ENCODE results near the gene RYR2.
A peak's percentile ranks its signal among the peaks of the same experiment; 100 is the strongest.

The RYR2 gene

GRCh38 chr1:237873487-237874211 is 831.7 kb downstream of the RYR2 start:
- H3K27ac ChIP-seq = peak overlapping the region; percentile 61; the same call in 1 of the 2 replicates
- no peak for TF ChIP-seq CTCF (conservative IDR thresholded peaks at IDR 0.05; ENCODE audit: low read depth)
- CTCF ChIA-PET = interaction anchor here (0.6 to 1.7 kb wide), 2 partner anchors 9 to 1701 kb away, joined by 5 to 21 read pairs; no protein-coding TSS in a partner anchor
- DNase-seq (ENCODE audit: low spot score) = peak; percentile 88
- POLR2A ChIA-PET (ENCODE audit: low non-redundant PET) = no interaction called here

GRCh38 chr1:237875291-237875690 is 833.3 kb downstream of the RYR2 start:
- ChIA-PET POLR2A (ENCODE audit: low non-redundant PET) (no interaction called here), CTCF (interaction anchor here (0.6 kb wide), 1 partner anchor 258 kb away, joined by 3 read pairs; no protein-coding TSS in a partner anchor)
- TF ChIP-seq CTCF (conservative IDR thresholded peaks at IDR 0.05; ENCODE audit: low read depth) = no peak
- H3K27ac ChIP-seq = peak overlapping the region; percentile 28; the same call in 1 of the 2 replicates
- DNase-seq (ENCODE audit: low spot score) = no peak

- ChIA-PET CTCF (interaction anchor here (1.3 kb wide), 1 partner anchor 13 kb away, joined by 3 read pairs; no protein-coding TSS in a partner anchor), POLR2A (ENCODE audit: low non-redundant PET) (interaction anchor here (0.6 kb wide), 1 partner anchor 1449 kb away, joined by 7 read pairs; no protein-coding TSS in a partner anchor)
- H3K27ac ChIP-seq = no peak overlapping the region
- no peak for TF ChIP-seq CTCF (conservative IDR thresholded peaks at IDR 0.05; ENCODE audit: low read depth)
- DNase-seq (ENCODE audit: low spot score) = no peak
These were observed 835.6 kb downstream of the RYR2 start for GRCh38 chr1:237877631-237878030.

- ChIA-PET CTCF (interaction anchor here (1.3 kb wide), 1 partner anchor 14 kb away, joined by 3 read pairs; no protein-coding TSS in a partner anchor), POLR2A (ENCODE audit: low non-redundant PET) (no interaction called here)
- H3K27ac ChIP-seq = no peak overlapping the region
- no peak for TF ChIP-seq CTCF (conservative IDR thresholded peaks at IDR 0.05; ENCODE audit: low read depth)
- DNase-seq (ENCODE audit: low spot score) = no peak
These were observed 836.4 kb downstream of the RYR2 start for GRCh38 chr1:237878406-237878805.

GRCh38 chr1:237879195-237879594 is 837.2 kb downstream of the RYR2 start:
- no peak for TF ChIP-seq CTCF (conservative IDR thresholded peaks at IDR 0.05; ENCODE audit: low read depth)
- H3K27ac ChIP-seq = no peak overlapping the region
- ChIA-PET CTCF (interaction anchor here (0.6 to 0.7 kb wide), 2 partner anchors 384 to 891 kb away, joined by 3 to 6 read pairs; no protein-coding TSS in a partner anchor), POLR2A (ENCODE audit: low non-redundant PET) (no interaction called here)
- peak; percentile 88 for DNase-seq (ENCODE audit: low spot score)
